Stimulated activated naive CD8-positive, alpha-beta T cell treated with anti-CD3 and anti-CD28 coated beads, Interleukin-15, amount 100 ng/mL, for 72 hours (primary cell): ENCODE results near the gene EPHB2.
"Not testable (repeated sequence)": the region's sequence is repeated elsewhere in the genome, so short reads cannot be mapped to it uniquely, and the experiment has no call there.

Source experiments
- ATAC-seq: fragments of 150-1000 bp; cut with Tn5 transposase; 2 replicates; pipeline ENCODE4 v1.10.0; 2021; ENCODE audit warnings: mild to moderate bottlenecking, moderate library complexity
- DNase-seq, 2 donors: peaks; one replicate each; pipeline ENCODE4 v3.0.0; 2021 to 2022
- H3K27ac Mint-ChIP-seq, 2 donors: one replicate each; pipeline ENCODE4 v1.8.0; 2022; ENCODE audit warnings: mild to moderate bottlenecking in 2 of 2, mixed read lengths in 2 of 2, moderate library complexity in 2 of 2
- H3K27me3 Mint-ChIP-seq: one replicate; pipeline ENCODE4 v1.8.0; 2022; ENCODE audit warnings: mixed read lengths
- H3K4me1 Mint-ChIP-seq: one replicate; pipeline ENCODE4 v1.8.0; 2022; ENCODE audit warnings: mild to moderate bottlenecking, mixed read lengths
- H3K4me3 Mint-ChIP-seq, 2 donors: one replicate each; pipeline ENCODE4 v1.8.0; 2022; ENCODE audit warnings: mild to moderate bottlenecking in 2 of 2, mixed read lengths in 2 of 2, moderate library complexity in 1 of 2
- H3K9me3 Mint-ChIP-seq, 2 donors: one replicate each; pipeline ENCODE4 v1.8.0; 2022; ENCODE audit warnings: mixed read lengths in 2 of 2

EPHB2 gene

DNA sequence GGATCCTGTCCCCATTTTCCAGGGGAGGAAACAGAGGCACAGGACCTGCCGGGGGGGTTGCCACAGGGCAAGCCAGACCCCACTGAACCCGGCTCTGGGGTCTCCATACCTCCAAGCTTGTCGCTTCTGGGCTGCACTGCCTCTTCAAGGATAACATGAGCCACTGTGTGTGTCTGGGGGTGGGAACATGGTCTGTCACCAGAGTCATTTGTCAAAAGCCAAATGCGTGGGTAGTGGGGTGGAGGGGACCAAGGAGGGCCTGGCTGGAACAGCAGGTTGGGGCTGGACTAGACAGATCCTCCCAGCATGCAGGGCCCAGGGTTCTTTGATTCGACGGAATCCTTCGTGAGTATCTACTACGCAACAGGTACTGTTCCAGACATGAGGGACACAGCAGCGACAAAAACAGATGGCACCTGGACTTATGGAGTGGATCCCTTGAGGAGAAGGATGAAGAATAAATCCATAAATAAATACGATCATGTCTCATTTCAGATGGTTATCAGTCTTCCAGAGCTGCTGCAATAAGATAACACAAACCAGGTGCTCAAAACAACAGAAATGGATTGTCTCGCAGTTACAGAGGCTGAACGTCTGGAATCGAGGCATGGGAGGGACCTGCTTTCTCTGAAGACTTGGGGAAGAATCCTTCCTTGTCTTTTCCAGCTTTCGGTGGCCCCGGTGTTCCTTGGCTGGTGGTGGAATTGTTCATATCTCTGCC lies 28.9 kb upstream of the EPHB2 start:
- H3K9me3 Mint-ChIP-seq = no peaks in the 10 kb centered on the region
- H3K4me3 Mint-ChIP-seq = no peak overlapping the region
- no peaks in the 10 kb centered on the region for H3K4me1 Mint-ChIP-seq
- peaks cover 31% of the 10 kb centered on the region for H3K27me3 Mint-ChIP-seq
- no peak overlapping the region for H3K27ac Mint-ChIP-seq
- DNase-seq (no peak), ATAC-seq (no peak)

DNA sequence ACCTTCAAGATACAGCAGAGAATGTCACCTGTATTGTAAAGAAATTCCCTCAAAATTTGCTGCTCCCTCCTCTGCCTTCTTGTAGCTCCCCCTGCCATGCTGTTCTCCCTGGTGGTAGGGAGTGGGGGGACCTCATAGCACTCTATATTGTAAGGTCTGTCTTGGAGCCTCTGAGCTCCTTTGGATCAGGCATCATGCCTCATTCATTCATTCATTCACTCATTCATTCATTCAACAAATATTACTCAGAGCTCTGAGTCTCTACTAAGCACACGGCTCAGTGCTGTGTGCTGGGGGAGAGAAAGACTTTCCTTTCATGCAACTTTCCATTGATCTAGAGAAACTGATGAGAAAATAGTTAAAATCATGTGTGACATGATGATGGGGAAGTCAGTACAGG lies 27.1 kb upstream of the EPHB2 start:
- DNase-seq = no peak
- Mint-ChIP-seq H3K9me3 (no peaks in the 10 kb centered on the region), H3K4me3 (no peak overlapping the region), H3K27ac (peak overlapping the region in 1 of 2 donors; percentile 3), H3K4me1 (no peaks in the 10 kb centered on the region), H3K27me3 (peaks cover 39% of the 10 kb centered on the region)
- no peak for ATAC-seq

DNA sequence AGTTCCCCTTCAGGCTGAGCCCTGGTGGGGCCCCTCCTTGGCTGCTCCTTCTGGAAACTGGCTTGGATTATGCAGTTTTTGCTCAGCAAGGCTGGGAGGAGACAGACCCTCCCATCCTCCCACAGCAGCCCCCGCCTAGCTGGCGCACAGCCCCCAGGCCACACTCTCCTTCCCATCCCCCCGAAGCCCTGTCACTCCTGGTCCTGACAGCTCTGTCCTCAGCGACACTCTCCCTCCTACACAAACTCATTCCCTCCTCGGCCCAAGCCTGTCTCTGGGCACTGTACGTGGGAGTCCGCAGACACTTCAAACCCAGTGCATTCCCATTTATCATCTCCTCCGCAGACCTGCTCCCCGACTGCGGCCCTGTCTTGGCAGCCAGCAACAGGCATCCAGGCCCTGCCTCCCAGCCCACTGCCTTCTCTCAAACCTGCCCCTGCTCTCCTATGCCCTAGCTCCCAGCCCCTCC lies 25.0 kb upstream of the EPHB2 start:
- H3K27me3 Mint-ChIP-seq = peaks cover 39% of the 10 kb centered on the region
- DNase-seq (no peak), ATAC-seq (no peak)
- peak overlapping the region in 1 of 2 donors; percentile 95 for H3K27ac Mint-ChIP-seq
- no peak overlapping the region for H3K4me3 Mint-ChIP-seq
- H3K4me1 Mint-ChIP-seq = no peaks in the 10 kb centered on the region
- H3K9me3 Mint-ChIP-seq = no peaks in the 10 kb centered on the region

DNA sequence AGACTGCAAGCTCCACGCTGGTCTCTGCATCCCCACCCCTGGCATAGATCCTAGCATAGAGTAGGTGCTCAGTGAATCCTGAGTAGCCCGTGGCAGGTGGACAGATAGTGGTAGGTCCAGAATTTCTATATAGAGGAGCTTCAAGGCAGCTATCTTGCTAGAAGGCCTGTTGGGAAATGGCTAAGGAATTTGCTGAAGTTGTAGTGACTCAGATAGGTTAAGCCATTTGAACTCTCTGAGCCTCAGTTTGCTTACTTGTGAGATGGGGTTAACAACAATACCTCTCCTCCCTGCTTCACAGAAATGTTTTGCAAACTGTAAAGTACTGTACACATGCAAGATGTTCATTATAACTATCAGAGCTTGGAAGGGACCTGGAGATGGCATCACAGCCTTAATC lies 23.4 kb upstream of the EPHB2 start:
- ATAC-seq (no peak), DNase-seq (no peak)
- Mint-ChIP-seq H3K9me3 (no peaks in the 10 kb centered on the region), H3K4me1 (no peaks in the 10 kb centered on the region), H3K27me3 (peaks cover 39% of the 10 kb centered on the region), H3K4me3 (no peak overlapping the region), H3K27ac (no peak overlapping the region)

DNA sequence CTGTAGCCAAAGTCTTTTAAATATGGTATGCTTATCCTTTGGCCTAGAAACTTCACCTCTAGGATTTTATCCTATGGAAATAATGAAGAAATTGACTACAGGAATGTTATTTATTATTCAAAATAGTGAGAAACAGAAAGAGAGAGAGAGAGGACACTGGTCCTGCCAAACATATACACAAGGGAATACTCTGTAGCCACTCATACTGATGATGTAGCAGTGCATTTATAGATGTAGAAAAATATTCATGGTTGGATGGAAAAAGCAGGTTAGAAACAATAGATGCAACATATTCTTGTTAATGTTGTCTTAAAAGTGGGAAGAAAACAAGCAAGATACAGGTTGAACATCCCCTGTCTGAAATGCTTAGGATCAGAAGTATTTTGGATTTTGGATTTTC lies 22.2 kb upstream of the EPHB2 start:
- Mint-ChIP-seq H3K27me3 (peaks cover 38% of the 10 kb centered on the region), H3K9me3 (no peaks in the 10 kb centered on the region), H3K4me1 (no peaks in the 10 kb centered on the region), H3K27ac (peak overlapping the region in 1 of 2 donors; percentile 67), H3K4me3 (no peak overlapping the region)
- ATAC-seq (no peak), DNase-seq (no peak)

DNA sequence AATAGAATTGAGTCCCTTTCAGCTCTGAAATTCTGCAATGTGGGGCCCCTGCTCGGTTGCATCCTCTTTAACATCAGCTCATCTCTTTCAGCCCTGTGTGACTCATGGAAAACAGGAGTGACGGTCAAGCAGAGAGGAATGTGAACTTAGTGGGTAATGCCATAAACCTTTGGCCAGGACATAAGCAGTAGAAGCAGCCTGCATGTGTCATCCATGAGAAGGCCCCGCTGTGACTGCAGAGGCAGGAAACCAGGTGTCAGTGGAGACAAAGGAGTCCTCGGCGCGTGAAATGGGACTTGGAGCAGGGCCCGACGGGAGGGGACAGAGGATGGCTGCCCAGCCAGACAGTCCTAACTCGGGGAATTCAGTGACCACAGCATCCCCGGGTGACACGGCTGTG lies 21.1 kb upstream of the EPHB2 start:
- no peak for DNase-seq

DNA sequence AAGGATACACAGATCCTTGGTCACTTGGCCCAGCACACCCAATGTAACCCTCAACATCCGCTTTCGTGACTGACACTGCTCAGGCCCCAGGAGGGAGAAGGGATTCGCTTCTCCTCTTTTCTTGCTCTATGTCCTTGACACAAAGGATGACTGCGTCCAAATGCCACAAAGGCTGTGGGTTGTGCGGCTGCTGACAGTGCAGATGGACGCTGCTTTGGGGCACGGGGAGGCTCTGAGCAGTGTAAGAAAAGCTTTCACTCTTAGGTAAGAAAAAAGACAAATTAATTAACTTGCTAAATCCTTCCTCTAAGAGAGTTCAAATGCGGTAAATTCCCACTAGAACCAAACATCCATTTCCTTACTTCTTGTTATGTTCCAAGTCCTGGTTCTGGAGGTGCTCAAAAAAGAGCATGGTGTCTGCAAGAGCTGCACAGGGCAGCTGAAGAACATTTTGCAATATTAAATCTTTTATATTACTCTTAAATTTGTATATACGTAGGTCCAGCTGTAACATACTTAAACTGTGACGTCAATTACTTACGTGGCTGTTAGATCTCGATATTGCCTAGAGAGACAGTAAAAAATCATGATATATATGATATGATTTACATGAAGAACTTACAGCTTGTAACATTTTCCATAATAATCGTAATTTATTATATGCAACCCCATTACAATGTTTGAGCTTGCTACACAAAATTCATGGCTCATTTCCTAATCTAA lies 19.4 kb upstream of the EPHB2 start:
- Mint-ChIP-seq H3K4me1 (no peaks in the 10 kb centered on the region), H3K9me3 (no peaks in the 10 kb centered on the region), H3K4me3 (no peak overlapping the region), H3K27me3 (peaks cover 11% of the 10 kb centered on the region), H3K27ac (no peak overlapping the region)
- no peak for DNase-seq
- ATAC-seq = no peak

More for the DNA sequence above, 21.1 kb upstream of the EPHB2 start:
- Mint-ChIP-seq H3K4me3 (no peak overlapping the region), H3K27ac (peak overlapping the region in 1 of 2 donors; percentile 49), H3K4me1 (no peaks in the 10 kb centered on the region), H3K27me3 (peaks cover 28% of the 10 kb centered on the region), H3K9me3 (no peaks in the 10 kb centered on the region)
- ATAC-seq = no peak

DNA sequence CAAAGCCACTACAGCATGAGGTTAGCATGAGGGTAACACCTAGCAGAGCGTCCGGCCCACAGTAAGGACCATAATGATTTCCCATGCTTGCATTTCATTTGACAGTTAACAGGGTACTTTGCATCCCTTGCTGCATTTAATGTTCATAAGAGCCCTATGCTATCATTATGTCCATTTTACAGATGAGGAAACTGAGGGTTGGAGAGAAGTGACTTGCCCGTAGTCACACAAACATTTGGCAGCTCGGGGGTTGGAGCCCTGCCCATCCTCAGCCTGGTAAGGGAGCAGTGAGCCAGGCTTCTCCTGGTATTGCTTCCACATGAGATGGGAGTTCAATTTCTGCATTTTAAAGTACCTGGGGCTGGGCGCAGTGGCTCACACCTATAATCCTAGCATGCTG lies 16.5 kb upstream of the EPHB2 start:
- no peaks in the 10 kb centered on the region for H3K4me1 Mint-ChIP-seq
- no peak overlapping the region for H3K27ac Mint-ChIP-seq
- no peaks in the 10 kb centered on the region for H3K9me3 Mint-ChIP-seq
- DNase-seq (no peak), ATAC-seq (no peak)
- no peaks in the 10 kb centered on the region for H3K27me3 Mint-ChIP-seq
- H3K4me3 Mint-ChIP-seq = no peak overlapping the region

DNA sequence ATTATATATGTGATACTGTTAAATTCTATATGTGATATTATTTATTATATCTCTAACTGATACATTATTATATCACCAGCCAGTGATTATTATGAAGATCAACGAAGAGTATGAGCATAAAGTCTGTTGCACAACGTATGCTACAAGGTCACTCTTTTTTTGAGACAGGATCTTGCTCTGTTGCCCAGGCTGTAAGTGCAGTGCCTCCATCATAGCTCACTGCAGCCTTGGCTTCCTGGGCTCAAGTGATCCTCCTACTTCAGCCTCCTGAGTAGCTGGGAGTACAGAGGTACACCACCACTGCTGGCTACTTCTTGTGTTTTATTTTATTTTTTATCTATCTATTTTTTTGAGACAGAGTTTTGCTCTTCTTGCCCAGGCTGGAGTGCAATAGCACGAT lies 14.0 kb upstream of the EPHB2 start:
- DNase-seq = no peak
- no peaks in the 10 kb centered on the region for H3K4me1 Mint-ChIP-seq
- no peak overlapping the region for H3K27ac Mint-ChIP-seq
- no peaks in the 10 kb centered on the region for H3K9me3 Mint-ChIP-seq
- H3K27me3 Mint-ChIP-seq = peaks cover 1% of the 10 kb centered on the region
- ATAC-seq = no peak
- H3K4me3 Mint-ChIP-seq = no peak overlapping the region

DNA sequence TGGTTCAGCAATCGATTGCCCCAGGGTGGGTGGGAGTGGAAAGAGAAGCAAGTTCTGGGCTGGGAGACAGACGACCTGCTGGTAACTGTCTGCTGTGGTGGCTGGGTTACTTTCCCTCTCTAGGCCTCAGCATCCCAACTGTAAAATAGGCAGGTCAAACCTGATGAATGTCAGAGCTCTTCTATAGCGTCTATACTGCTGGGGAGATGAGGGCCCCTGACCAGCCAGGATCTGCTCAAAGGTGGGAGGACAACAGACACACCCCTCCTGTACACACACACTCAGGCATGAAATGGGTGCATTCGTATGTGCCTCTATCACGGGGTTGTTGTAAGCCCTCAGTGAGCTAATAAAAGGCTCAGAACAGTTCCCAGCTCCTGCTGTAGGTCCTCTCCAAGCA lies 12.7 kb upstream of the EPHB2 start:
- no peak overlapping the region for H3K4me3 Mint-ChIP-seq

DNA sequence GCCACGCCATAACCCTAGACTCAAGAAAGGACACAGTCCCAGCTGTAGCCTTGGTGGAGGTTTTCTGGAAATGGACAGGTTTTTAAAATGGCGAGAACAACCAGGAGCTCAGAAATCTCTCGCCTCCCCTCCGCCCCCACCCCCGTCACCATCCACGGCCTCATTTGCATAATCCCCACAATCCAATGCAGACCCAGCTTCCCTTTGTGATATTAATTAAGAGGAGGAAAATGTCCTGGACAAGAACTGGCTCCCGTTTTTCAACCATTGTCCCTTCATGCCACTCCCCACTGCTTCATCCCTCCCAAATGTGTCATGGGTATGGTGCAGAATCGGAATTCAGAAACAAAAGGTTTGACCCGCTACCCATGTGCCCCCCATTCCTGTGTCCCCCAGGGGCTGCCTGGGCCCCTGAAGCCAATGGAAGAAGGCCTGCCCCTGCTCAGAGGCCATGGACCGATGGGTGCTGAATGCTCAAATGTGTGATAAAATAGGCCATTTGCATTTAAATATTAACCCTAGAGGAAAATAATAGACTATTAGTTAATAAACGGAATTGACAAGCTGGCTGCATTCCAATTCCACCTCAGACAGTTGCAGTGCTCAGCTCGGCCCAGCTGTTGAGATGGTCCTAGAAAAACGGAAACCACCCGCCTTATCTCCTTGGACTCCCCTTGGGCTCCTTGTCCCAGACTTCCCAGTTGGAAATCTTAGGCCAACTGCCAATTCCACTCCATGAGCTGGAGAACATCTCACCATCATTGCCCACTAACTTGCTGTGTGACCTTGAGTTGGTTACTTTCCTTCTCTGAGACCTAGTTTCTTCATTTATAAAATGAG lies 10.7 kb upstream of the EPHB2 start:
- Mint-ChIP-seq H3K4me1 (no peaks in the 10 kb centered on the region), H3K4me3 (no peak overlapping the region), H3K9me3 (no peaks in the 10 kb centered on the region), H3K27ac (no peak overlapping the region), H3K27me3 (peaks cover 8% of the 10 kb centered on the region)
- ATAC-seq = no peak
- no peak for DNase-seq

More for the DNA sequence above, 12.7 kb upstream of the EPHB2 start:
- DNase-seq (no peak), ATAC-seq (no peak)
- H3K4me1 Mint-ChIP-seq = no peaks in the 10 kb centered on the region
- H3K27me3 Mint-ChIP-seq = peaks cover 8% of the 10 kb centered on the region
- H3K27ac Mint-ChIP-seq = no peak overlapping the region
- no peaks in the 10 kb centered on the region for H3K9me3 Mint-ChIP-seq

DNA sequence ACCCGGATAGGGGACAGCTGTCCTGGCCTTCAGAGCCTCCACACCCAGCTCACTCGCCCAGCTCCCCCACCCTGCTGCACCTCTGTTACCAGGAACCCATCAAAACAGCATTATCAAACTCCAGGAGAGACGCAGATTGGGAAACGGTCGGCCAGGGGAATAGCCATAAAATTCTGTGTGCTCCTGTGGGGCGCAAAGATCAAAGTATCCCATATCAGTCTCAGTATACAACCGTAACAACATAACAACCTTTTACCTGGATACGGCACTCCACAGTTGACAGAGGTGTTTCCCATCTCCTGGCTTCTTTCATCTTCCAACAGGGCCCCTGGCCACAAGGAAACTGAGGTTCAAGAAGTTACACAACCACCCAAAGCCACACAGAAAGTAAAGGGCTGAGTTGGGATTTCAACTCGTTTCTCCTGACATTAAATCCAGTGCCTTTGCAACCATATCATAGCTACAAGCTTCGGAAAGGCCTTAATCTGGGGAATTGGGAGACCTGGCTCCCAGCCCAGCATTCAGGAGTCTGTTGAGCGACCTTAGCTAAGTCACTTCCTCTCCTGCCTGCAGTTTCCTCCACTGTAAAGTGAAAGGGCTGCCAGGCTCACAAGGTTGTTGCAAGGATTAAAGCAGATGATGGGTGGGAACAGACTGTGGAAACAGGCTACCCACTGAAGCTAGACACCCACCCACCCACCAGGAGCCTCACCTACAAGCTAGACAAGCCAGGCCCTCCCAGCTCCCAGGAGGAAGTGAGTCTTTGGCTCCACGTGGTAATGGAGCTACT lies 8.1 kb upstream of the EPHB2 start:
- Mint-ChIP-seq H3K27me3 (peaks cover 16% of the 10 kb centered on the region), H3K9me3 (no peaks in the 10 kb centered on the region), H3K27ac (no peak overlapping the region), H3K4me1 (no peaks in the 10 kb centered on the region), H3K4me3 (no peak overlapping the region)
- ATAC-seq = no peak
- no peak for DNase-seq

DNA sequence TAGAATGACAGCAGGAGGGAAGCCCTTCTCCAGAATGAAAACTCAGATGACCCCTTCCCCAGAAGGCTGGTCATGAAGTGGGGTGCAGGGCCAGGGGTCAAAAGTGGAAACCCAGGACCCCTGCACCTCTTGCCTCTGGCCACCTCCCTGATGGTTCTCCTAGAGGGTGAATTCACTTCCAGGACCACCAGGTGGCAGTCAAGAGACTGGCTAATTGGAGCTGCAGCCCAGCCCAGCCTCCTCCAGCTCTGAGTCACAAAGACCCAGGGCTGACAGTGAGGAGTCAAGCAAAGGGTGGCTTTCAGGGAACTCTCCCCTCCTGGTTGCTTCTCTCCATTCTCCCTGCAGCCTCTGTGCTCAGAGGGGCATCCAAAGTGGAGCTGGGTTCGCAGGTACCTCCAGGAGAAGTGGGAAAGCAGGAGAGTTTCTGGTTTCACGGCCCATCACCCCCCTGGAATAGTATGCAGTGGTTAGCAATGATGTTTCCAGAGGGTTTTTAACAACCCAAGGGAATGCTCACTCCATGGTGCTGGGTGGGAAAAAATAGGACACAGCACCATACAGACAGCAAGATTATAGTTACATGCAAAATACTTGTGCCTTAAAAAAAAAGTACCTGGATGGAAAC lies 6.1 kb upstream of the EPHB2 start:
- Mint-ChIP-seq H3K9me3 (no peaks in the 10 kb centered on the region), H3K4me1 (no peaks in the 10 kb centered on the region), H3K27me3 (peaks cover 36% of the 10 kb centered on the region), H3K27ac (no peak overlapping the region), H3K4me3 (no peak overlapping the region)
- peak; percentile 73 to 78 for DNase-seq
- ATAC-seq = peak; percentile 94

DNA sequence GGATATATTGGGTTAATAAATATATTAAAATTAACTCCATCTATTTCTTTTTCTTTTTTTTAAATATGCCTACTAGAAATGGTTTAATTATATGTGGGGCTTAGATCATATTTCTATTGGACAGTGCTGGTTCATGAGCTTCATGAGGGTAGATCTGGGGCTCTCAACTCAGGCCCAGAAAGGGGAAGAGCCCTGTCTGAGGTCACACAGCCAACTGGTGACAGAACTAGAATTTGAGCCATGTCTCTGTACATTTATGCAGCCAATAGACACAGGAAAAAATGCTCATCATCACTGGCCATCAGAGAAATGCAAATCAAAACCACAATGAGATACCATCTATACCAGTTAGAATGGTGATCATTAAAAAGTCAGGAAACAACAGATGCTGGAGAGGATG lies 5.1 kb upstream of the EPHB2 start:
- Mint-ChIP-seq H3K27ac (no peak overlapping the region), H3K9me3 (no peaks in the 10 kb centered on the region), H3K4me1 (no peaks in the 10 kb centered on the region), H3K27me3 (peaks cover 42% of the 10 kb centered on the region), H3K4me3 (no peak overlapping the region)
- DNase-seq (no peak), ATAC-seq (no peak)

DNA sequence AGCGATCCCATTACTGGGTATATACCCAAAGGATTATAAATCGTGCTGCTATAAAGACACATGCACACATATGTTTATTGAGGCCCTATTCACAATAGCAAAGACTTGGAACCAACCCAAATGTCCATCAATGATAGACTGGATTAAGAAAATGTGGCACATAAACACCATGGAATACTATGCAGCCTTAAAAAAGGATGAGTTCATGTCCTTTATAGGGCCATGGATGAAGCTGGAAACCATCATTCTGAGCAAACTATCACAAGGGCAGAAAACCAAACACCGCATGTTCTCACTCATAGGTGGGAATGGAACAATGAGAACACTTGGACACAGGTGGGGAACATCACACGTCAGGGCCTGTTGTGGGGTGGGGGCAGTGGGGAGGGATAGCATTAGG lies 4.5 kb upstream of the EPHB2 start:
- ATAC-seq, H3K9me3 Mint-ChIP-seq, H3K27ac Mint-ChIP-seq, H3K4me3 Mint-ChIP-seq, DNase-seq, H3K4me1 Mint-ChIP-seq: not testable (repeated sequence)
- H3K27me3 Mint-ChIP-seq = peaks cover 42% of the 10 kb centered on the region
